Adrenal gland (tissue), 12 donors: Measurements from ENCODE around the gene SLC12A6. TPM values are rescaled to one million over a fixed set of nuclear protein-coding genes. Genes with fewer than 3 reads are reported as not detected.

ENCODE experiments used
- DNase-seq, 7 donors: peaks; one replicate each; pipeline ENCODE4 v3.0.0-alpha.2; 2019 to 2020
- H3K27ac ChIP-seq, 5 donors: fragments of 200-600 bp; sonication (generic) in 4 of 5; 1 replicate in 3 of 5; 2 replicates in 2 of 5; pipeline versions ENCODE4 v1.5.1 to v1.8.0; 2016 to 2020; ENCODE audit warnings: mild to moderate bottlenecking in 1 of 5
- H3K27me3 ChIP-seq: fragments of 200-600 bp; 2 replicates; pipeline ENCODE4 v1.8.0; 2021
- H3K36me3 ChIP-seq, 2 donors: fragments of 200-600 bp; replicated peaks in 1 of 2; 1 replicate in 1 of 2; 2 replicates in 1 of 2; pipeline versions ENCODE4 v1.5.1 to v1.8.0; 2018 to 2022
- H3K4me1 ChIP-seq, 2 donors: fragments of 200-600 bp; replicated peaks in 1 of 2; 1 replicate in 1 of 2; 2 replicates in 1 of 2; pipeline versions ENCODE4 v1.5.1 to v1.8.0; 2018 to 2021
- H3K4me3 ChIP-seq, 4 donors: fragments of 200-600 bp; sonication (generic) in 3 of 4; one replicate each; pipeline ENCODE4 v1.5.1; 2016 to 2018
- H3K9me3 ChIP-seq, 3 donors: fragments of 200-600 bp; sonication (generic) in 1 of 3; replicated peaks in 1 of 3; 1 replicate in 2 of 3; 2 replicates in 1 of 3; pipeline versions ENCODE4 v1.5.1 to v1.8.0; 2016 to 2021
- POLR2A ChIP-seq, 2 donors: fragments of 450-650 bp; IDR thresholded peaks; one replicate each; pipeline ENCODE4 v1.6.1; 2017; ENCODE audit warnings: antibody characterized with exemption in 2 of 2, mild to moderate bottlenecking in 2 of 2, moderate library complexity in 1 of 2
- WGBS, 4 donors: extraction: QIAGEN DNeasy Blood & Tissue Kit in 2 of 4; methylation state at CpG; one replicate each; pipeline versions ENCODE4 v1.1.5 to v1.1.7; 2013 to 2017; 5-methylcytosine and 5-hydroxymethylcytosine counted together
- intact Hi-C, 2 donors: fragments of 100-400 bp; cut with DNase I; formaldehyde crosslinking; loops; one replicate each; pipeline versions ENCODE4 v1.14.1 to v1.15.0; 2022 to 2023
- polyA plus RNA-seq, 3 donors: library from polyadenylated mRNA; stranded (reverse); fragments of 200-250 nt in 2 of 3; fragments of 350-450 nt in 1 of 3; fragmentation: Illumina TruSeq in 1 of 3; extraction: RNeasy Lipid Tissue Mini Kit (QIAGEN cat#74804) in 1 of 3; gene quantifications; one replicate each; pipeline ENCODE4 v1.2.3, GENCODE V29; 2013 to 2014
- total RNA-seq, 9 donors: library from RNA; depleted of rRNA in 4 of 9; stranded (reverse); fragments of >200 nt in 4 of 9; fragments of 120-200 nt in 1 of 9; fragmentation: NEBNext Ultra II Directional in 1 of 9; extraction: Animal tissue kit (Norgen Biotek cat#: 25700) in 1 of 9; gene quantifications; one replicate each; pipeline versions ENCODE4 v1.1.0 to v1.2.4, GENCODE V29; 2013 to 2023
- TF ChIP-seq, protein P1 (sequence below), 6 experiments: fragments of 450-650 bp in 4 of 6; fragments of 200-600 bp in 2 of 6; sonication (generic) in 1 of 6; IDR thresholded peaks; 1 replicate in 5 of 6; 2 replicates in 1 of 6; pipeline versions ENCODE4 v1.5.1 to v1.8.0; 2016 to 2021; ENCODE audit warnings: antibody characterized with exemption in 6 of 6, mild to moderate bottlenecking in 2 of 6, moderate library complexity in 1 of 6
- donor health status: healthy with polysubstance abuse.
- donor health status: Bipolar disorder and iron deficiency.
- donor health status: DM: yes; HTN: yes; CAD: no.
- donor health status: DM: no; HTN: no; CAD: no.
- donor health status: DM: no; HTN: no; CAD: no.
- donor health status: DM: yes; HTN: yes; CAD: no.

Gene SLC12A6
- total and polyA plus RNA-seq, 12 donors, result 3.3 to 101 (median 17.3) TPM

DNA sequence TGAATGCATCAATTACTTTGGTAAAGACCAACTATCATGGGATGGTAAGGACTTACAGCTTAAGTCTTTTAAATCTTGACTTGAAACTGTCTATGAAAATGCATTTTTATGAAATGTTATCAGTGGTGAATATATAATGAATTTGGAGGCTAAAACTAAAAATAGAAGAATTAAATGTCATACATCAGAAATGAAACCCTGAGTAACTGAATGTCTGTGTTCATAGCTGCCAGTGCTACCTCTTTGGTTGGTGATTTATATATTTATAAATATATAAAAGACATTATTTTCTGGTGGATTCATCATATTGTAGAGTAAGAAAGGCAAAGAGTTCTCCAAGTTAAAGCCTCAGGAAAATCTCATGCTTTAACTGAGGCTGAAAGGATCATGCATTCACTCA is 12.2 kb downstream of the SLC12A6 start:
- Histone ChIP-seq H3K27me3 (no peaks in the 10 kb centered on the region), H3K36me3 (no peaks in the 10 kb centered on the region), H3K4me1 (no peaks in the 10 kb centered on the region), H3K9me3 (no peaks in the 10 kb centered on the region), H3K27ac (no peak overlapping the region), H3K4me3 (no peak overlapping the region)
- no peak for TF ChIP-seq POLR2A (IDR thresholded peaks at IDR 0.05)
- TF ChIP-seq, protein P1, sequence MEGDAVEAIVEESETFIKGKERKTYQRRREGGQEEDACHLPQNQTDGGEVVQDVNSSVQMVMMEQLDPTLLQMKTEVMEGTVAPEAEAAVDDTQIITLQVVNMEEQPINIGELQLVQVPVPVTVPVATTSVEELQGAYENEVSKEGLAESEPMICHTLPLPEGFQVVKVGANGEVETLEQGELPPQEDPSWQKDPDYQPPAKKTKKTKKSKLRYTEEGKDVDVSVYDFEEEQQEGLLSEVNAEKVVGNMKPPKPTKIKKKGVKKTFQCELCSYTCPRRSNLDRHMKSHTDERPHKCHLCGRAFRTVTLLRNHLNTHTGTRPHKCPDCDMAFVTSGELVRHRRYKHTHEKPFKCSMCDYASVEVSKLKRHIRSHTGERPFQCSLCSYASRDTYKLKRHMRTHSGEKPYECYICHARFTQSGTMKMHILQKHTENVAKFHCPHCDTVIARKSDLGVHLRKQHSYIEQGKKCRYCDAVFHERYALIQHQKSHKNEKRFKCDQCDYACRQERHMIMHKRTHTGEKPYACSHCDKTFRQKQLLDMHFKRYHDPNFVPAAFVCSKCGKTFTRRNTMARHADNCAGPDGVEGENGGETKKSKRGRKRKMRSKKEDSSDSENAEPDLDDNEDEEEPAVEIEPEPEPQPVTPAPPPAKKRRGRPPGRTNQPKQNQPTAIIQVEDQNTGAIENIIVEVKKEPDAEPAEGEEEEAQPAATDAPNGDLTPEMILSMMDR (IDR thresholded peaks at IDR 0.05), result no peak
- intact Hi-C loops, result no loop called here
- no peak for DNase-seq

DNA sequence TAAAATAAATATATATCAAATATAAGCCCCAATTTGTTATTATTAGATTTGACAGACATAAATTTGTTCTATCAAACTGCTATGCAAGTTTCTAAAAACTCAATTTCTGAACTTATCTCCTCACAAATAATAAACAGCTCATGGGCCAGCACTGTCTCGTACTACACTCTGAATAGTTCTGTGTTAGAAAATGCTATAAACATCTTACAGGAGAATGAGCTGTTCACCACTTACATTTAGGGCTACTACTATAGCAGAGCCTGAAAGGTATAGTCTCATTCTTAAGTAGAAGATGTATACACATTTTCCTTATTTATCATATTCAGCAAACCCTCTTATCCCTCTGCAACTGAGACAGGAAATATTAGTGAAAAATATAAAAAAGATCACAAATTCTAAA is 12.6 kb downstream of the SLC12A6 start:
- H3K9me3 ChIP-seq, result no peaks in the 10 kb centered on the region

DNA sequence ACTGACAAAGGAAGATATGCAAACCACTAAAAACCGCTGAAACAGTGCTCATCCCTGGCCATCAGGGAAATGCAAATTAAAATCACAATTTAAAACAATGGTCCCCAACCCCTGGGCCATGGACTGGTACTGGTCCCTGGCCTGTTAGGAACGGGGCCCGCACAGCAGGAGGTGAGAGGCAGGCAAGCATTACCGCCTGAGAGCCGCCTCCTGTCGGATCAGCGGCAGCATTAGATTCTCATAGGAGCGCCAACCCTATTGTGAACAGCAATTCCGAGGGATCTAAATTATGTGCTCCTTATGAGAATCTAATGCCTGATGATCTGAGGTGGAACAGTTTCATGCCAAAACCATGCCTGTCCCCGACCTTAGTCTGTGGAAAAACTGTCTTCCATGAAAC is 14.4 kb downstream of the SLC12A6 start:
- H3K27me3 ChIP-seq, result no peaks in the 10 kb centered on the region
- H3K4me1 ChIP-seq, result peaks cover 0 to 1% of the 10 kb centered on the region in 2 donors
- no peak overlapping the region for H3K4me3 ChIP-seq
- H3K9me3 ChIP-seq, result no peaks in the 10 kb centered on the region
- WGBS, 4 donors, result 93 to 98% (median 96%) methylated on average over 10 of the region's 10 CpGs
- no peak overlapping the region for H3K27ac ChIP-seq
- intact Hi-C loops, result no loop called here
- no peak for DNase-seq
- no peaks in the 10 kb centered on the region for H3K36me3 ChIP-seq
- TF ChIP-seq, protein P1 (IDR thresholded peaks at IDR 0.05), result no peak
- no peak for TF ChIP-seq POLR2A (IDR thresholded peaks at IDR 0.05)

More for the DNA sequence above, 12.6 kb downstream of the SLC12A6 start:
- no peak for TF ChIP-seq POLR2A (IDR thresholded peaks at IDR 0.05)
- TF ChIP-seq, protein P1 (IDR thresholded peaks at IDR 0.05), result no peak
- Histone ChIP-seq H3K4me1 (no peaks in the 10 kb centered on the region), H3K36me3 (no peaks in the 10 kb centered on the region), H3K27ac (no peak overlapping the region), H3K4me3 (no peak overlapping the region), H3K27me3 (no peaks in the 10 kb centered on the region)
- WGBS, 4 donors, result 91 to 98% (median 97%) methylated on average over 1 of the region's 1 CpG
- DNase-seq, result no peak
- intact Hi-C loops, result no loop called here

DNA sequence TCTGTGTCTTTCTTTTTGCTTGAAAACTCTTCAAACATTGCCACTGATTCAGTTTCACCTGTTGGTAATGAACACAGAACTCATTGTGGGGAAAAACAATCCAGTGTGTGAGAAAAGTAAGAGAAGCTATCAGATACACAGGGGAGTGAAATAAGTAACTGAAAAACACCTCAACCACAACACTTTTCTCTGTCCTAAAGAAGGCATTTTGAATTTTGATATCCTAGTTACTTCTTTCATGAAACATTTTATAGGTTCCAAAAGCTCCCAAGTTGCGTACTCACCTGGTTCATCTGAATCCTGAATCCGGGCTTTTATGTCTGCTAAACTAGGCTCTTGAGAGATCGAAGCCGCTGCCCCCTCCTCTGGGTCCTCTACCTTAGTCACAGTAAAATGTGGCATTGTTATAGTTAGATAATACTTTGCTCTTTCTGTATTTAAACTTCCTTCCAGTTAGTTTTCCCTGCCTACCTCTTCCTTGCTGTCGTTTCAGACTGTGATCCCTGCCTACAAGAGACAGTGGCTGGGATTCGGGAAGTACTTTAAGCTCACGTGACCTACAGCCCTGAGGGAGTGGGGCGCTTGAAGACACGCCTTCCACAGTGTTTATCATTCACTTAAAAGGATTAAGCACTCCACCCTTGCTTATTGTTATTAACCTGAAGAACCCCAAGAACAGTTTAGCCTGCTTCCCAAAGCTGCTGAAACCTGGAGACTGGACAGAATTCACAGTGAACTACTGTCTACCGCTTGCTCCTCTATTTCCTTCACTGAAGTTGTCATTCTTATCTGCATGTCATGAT is 19.1 kb downstream of the SLC12A6 start:
- WGBS, 4 donors, result 2 to 10% (median 3%) methylated on average over 10 of the region's 10 CpGs
- peaks cover 0 to 21% of the 10 kb centered on the region in 2 donors for H3K4me1 ChIP-seq
- no peaks in the 10 kb centered on the region for H3K9me3 ChIP-seq
- H3K4me3 ChIP-seq, result peak overlapping the region; percentile 7 to 65 (median 26)
- intact Hi-C loops, result no loop called here
- no peaks in the 10 kb centered on the region for H3K36me3 ChIP-seq
- DNase-seq, result peak; percentile 60 to 78 (median 67)
- peak overlapping the region in 2 of 5 donors; percentile 42 to 59 for H3K27ac ChIP-seq
- H3K27me3 ChIP-seq, result no peaks in the 10 kb centered on the region
- TF ChIP-seq POLR2A (IDR thresholded peaks at IDR 0.05), result peak in 1 of 2 donors; percentile 69
- TF ChIP-seq, protein P1 (IDR thresholded peaks at IDR 0.05), result no peak
